Measurements from ENCODE around the gene KCNK5. TPM values are rescaled to one million over a fixed set of nuclear protein-coding genes. Genes with fewer than 3 reads are reported as not detected.
A peak's percentile ranks its signal among the peaks of the same experiment; 100 is the strongest.

Gene KCNK5
- total RNA-seq, 4 donors from 2014 or later, result 10.0 to 110 (median 49.7) TPM

GRCh38 chr6:39250507-39250906 is 21.2 kb upstream of the KCNK5 start:
- H3K4me3 ChIP-seq (ENCODE audit: low read depth, poor library complexity, severe bottlenecking), result no peak overlapping the region
- intact Hi-C loops (cut with DNase I; ENCODE audit: low total_unique reads), result no loop called here
- TF ChIP-seq CTCF (IDR thresholded peaks at IDR 0.05) (no peak), POLR2A (IDR thresholded peaks at IDR 0.05) (no peak)
- DNase-seq (ENCODE audit: low spot score in 2 of 2), result no peak

GRCh38 chr6:39249278-39249677 is 20.0 kb upstream of the KCNK5 start:
- TF ChIP-seq CTCF (IDR thresholded peaks at IDR 0.05), result no peak
- no peak for TF ChIP-seq POLR2A (IDR thresholded peaks at IDR 0.05)
- DNase-seq (ENCODE audit: low spot score in 2 of 2), result no peak
- 92 to 100% methylated on average over 1 of the region's 1 CpG for WGBS, 2 donors
- no peak overlapping the region for H3K4me3 ChIP-seq (ENCODE audit: low read depth, poor library complexity, severe bottlenecking)
- intact Hi-C loops (cut with DNase I; ENCODE audit: low total_unique reads), result no loop called here

GRCh38 chr6:39247667-39248194 is 18.5 kb upstream of the KCNK5 start:
- TF ChIP-seq POLR2A (IDR thresholded peaks at IDR 0.05) (no peak), CTCF (IDR thresholded peaks at IDR 0.05) (no peak)
- no peak for DNase-seq (ENCODE audit: low spot score in 2 of 2)
- WGBS, 2 donors, result 88 to 91% methylated on average over 5 of the region's 5 CpGs

GRCh38 chr6:39243809-39244208 is 14.5 kb upstream of the KCNK5 start:
- WGBS, 2 donors, result 34 to 47% methylated on average over 9 of the region's 9 CpGs
- TF ChIP-seq POLR2A (IDR thresholded peaks at IDR 0.05) (no peak), CTCF (IDR thresholded peaks at IDR 0.05) (no peak)
- DNase-seq (ENCODE audit: low spot score in 2 of 2), result peak; percentile 69 to 88

More at GRCh38 chr6:39247667-39248194, 18.5 kb upstream of the KCNK5 start:
- intact Hi-C loops (cut with DNase I; ENCODE audit: low total_unique reads), result no loop called here
- no peak overlapping the region for H3K4me3 ChIP-seq (ENCODE audit: low read depth, poor library complexity, severe bottlenecking)

GRCh38 chr6:39240155-39240757 is 11.0 kb upstream of the KCNK5 start:
- H3K4me3 ChIP-seq (ENCODE audit: low read depth, poor library complexity, severe bottlenecking), result no peak overlapping the region
- TF ChIP-seq CTCF (IDR thresholded peaks at IDR 0.05) (no peak), POLR2A (IDR thresholded peaks at IDR 0.05) (no peak)
- intact Hi-C loops (cut with DNase I; ENCODE audit: low total_unique reads), result no loop called here
- DNase-seq (ENCODE audit: low spot score in 2 of 2), result no peak
- 34 to 35% methylated on average over 3 of the region's 3 CpGs for WGBS, 2 donors

More at GRCh38 chr6:39243809-39244208, 14.5 kb upstream of the KCNK5 start:
- intact Hi-C loops (cut with DNase I; ENCODE audit: low total_unique reads), result no loop called here
- H3K4me3 ChIP-seq (ENCODE audit: low read depth, poor library complexity, severe bottlenecking), result no peak overlapping the region
